CD14-positive monocyte (primary cell): ENCODE results near the gene CATSPER1. TPM values are rescaled to one million over a fixed set of nuclear protein-coding genes. Genes with fewer than 3 reads are reported as not detected.

ENCODE experiments used
- DNase-seq, 3 donors: peaks; one replicate each; pipeline ENCODE4 v3.0.0-alpha.2; 2011 to 2022
- H2AFZ ChIP-seq: 2 replicates; pipeline ENCODE4 v1.6.0; 2012; ENCODE audit warnings: mild to moderate bottlenecking, low read depth, low read length, inconsistent platforms; ENCODE audit not compliant: insufficient read depth, poor library complexity, severe bottlenecking
- H3K27ac ChIP-seq, 2 donors: 1 replicate in 1 of 2; 2 replicates in 1 of 2; pipeline ENCODE4 v1.5.1; 2012 to 2013; ENCODE audit warnings: low read length in 2 of 2, control low read depth in 1 of 2, inconsistent platforms in 1 of 2, low read depth in 1 of 2, mild to moderate bottlenecking in 1 of 2
- H3K27me3 ChIP-seq, 2 donors: one replicate each; pipeline versions ENCODE4 v1.6.0 to v1.6.1; 2011 to 2013; ENCODE audit warnings: low read length in 2 of 2; ENCODE audit not compliant: control insufficient read depth in 2 of 2, insufficient read depth in 2 of 2
- H3K36me3 ChIP-seq, 2 donors: replicated peaks in 1 of 2; 1 replicate in 1 of 2; 2 replicates in 1 of 2; pipeline versions ENCODE4 v1.5.1 to v1.6.1; 2012 to 2013; ENCODE audit warnings: low read length in 2 of 2, control low read depth in 1 of 2, inconsistent platforms in 1 of 2, mild to moderate bottlenecking in 1 of 2; ENCODE audit not compliant: insufficient read depth in 2 of 2, control insufficient read depth in 1 of 2
- H3K4me1 ChIP-seq, 2 donors: 1 replicate in 1 of 2; 2 replicates in 1 of 2; pipeline versions ENCODE4 v1.5.1 to v1.6.1; 2012 to 2013; ENCODE audit warnings: low read length in 2 of 2, control low read depth in 1 of 2, inconsistent platforms in 1 of 2, mild to moderate bottlenecking in 1 of 2, moderate library complexity in 1 of 2; ENCODE audit not compliant: insufficient read depth in 2 of 2, control insufficient read depth in 1 of 2
- H3K4me2 ChIP-seq: replicated peaks from 2 replicates; pipeline ENCODE3; 2012; ENCODE audit warnings: low read length, moderate library complexity, mild to moderate bottlenecking; ENCODE audit not compliant: poor library complexity, severe bottlenecking; ENCODE audit errors: extremely low read depth
- H3K4me3 ChIP-seq, 3 experiments: fragments of 200-600 bp in 1 of 3; sonication (generic) in 1 of 3; replicated peaks in 1 of 3; 1 replicate in 2 of 3; 2 replicates in 1 of 3; pipeline ENCODE4 v1.5.1; 2011 to 2013; ENCODE audit warnings: low read length in 3 of 3, mild to moderate bottlenecking in 3 of 3, control low read depth in 2 of 3, low read depth in 2 of 3, inconsistent platforms in 1 of 3, moderate library complexity in 1 of 3
- H3K79me2 ChIP-seq: 2 replicates; pipeline ENCODE4 v1.6.0; 2012; ENCODE audit warnings: mild to moderate bottlenecking, control low read depth, inconsistent platforms, low read length, moderate library complexity; ENCODE audit not compliant: insufficient read depth
- H3K9ac ChIP-seq: 2 replicates; pipeline ENCODE4 v1.6.0; 2017; ENCODE audit warnings: low read length, mild to moderate bottlenecking; ENCODE audit not compliant: insufficient read depth, poor library complexity, severe bottlenecking
- H3K9me3 ChIP-seq, 2 donors: replicated peaks in 1 of 2; 1 replicate in 1 of 2; 2 replicates in 1 of 2; pipeline versions ENCODE4 v1.5.1 to v1.6.1; 2012 to 2013; ENCODE audit warnings: low read length in 2 of 2, control low read depth in 1 of 2; ENCODE audit not compliant: control insufficient read depth in 1 of 2, insufficient read depth in 1 of 2
- H4K20me1 ChIP-seq: 2 replicates; pipeline ENCODE4 v1.6.0; 2012; ENCODE audit warnings: mild to moderate bottlenecking, low read length, control low read depth, moderate library complexity; ENCODE audit not compliant: insufficient read depth
- H3K27ac Mint-ChIP-seq, 7 donors: one replicate each; pipeline ENCODE4 v1.8.0; 2020; ENCODE audit warnings: mild to moderate bottlenecking in 7 of 7, mixed read lengths in 7 of 7, moderate library complexity in 6 of 7, inconsistent platforms in 2 of 7
- H3K27me3 Mint-ChIP-seq, 3 donors: one replicate each; pipeline ENCODE4 v1.8.0; 2021 to 2022; ENCODE audit warnings: low read depth in 3 of 3, mild to moderate bottlenecking in 3 of 3, mixed read lengths in 3 of 3, moderate library complexity in 3 of 3, inconsistent platforms in 1 of 3
- H3K36me3 Mint-ChIP-seq, 2 donors: one replicate each; pipeline ENCODE4 v1.8.0; 2020; ENCODE audit warnings: mixed read lengths in 2 of 2, inconsistent platforms in 1 of 2, mild to moderate bottlenecking in 1 of 2
- H3K4me1 Mint-ChIP-seq: one replicate; pipeline ENCODE4 v1.8.0; 2020; ENCODE audit warnings: mild to moderate bottlenecking, mixed read lengths
- H3K4me3 Mint-ChIP-seq, 2 donors: one replicate each; pipeline ENCODE4 v1.8.0; 2020; ENCODE audit warnings: mild to moderate bottlenecking in 2 of 2, mixed read lengths in 2 of 2, moderate library complexity in 1 of 2
- H3K9me3 Mint-ChIP-seq, 7 donors: one replicate each; pipeline ENCODE4 v1.8.0; 2020 to 2022; ENCODE audit warnings: mixed read lengths in 7 of 7, mild to moderate bottlenecking in 6 of 7, moderate library complexity in 6 of 7, inconsistent platforms in 2 of 7
- WGBS: methylation state at CpG from one replicate; pipeline ENCODE4 v1.1.5; 2013; ENCODE audit warnings: missing lambda C conversion rate; ENCODE audit not compliant: insufficient coverage; 5-methylcytosine and 5-hydroxymethylcytosine counted together
- intact Hi-C, 2 donors: fragments of 100-400 bp; cut with micrococcal nuclease; formaldehyde crosslinking; loops; one replicate each; pipeline versions ENCODE4 v1.15.0 to v1.15.1; 2023
- polyA plus RNA-seq, 3 donors: library from polyadenylated mRNA; depleted of rRNA in 1 of 3; unstranded in 2 of 3; stranded (reverse) in 1 of 3; fragments of 300-500 nt in 2 of 3; fragments of >200 nt in 1 of 3; fragmentation: Illumina TruSeq in 2 of 3; gene quantifications; 1 replicate in 2 of 3; 2 replicates in 1 of 3; pipeline ENCODE4 v1.2.3, GENCODE V29; 2012 to 2021
- TF ChIP-seq, protein P1 (sequence below): fragments of 200-600 bp; IDR thresholded peaks from one replicate; pipeline ENCODE4 v1.8.0; 2022; ENCODE audit warnings: antibody characterized with exemption, mild to moderate bottlenecking

CATSPER1 gene
- polyA plus RNA-seq, 3 donors: 15.4 to 24.1 (median 22.0) TPM

DNA sequence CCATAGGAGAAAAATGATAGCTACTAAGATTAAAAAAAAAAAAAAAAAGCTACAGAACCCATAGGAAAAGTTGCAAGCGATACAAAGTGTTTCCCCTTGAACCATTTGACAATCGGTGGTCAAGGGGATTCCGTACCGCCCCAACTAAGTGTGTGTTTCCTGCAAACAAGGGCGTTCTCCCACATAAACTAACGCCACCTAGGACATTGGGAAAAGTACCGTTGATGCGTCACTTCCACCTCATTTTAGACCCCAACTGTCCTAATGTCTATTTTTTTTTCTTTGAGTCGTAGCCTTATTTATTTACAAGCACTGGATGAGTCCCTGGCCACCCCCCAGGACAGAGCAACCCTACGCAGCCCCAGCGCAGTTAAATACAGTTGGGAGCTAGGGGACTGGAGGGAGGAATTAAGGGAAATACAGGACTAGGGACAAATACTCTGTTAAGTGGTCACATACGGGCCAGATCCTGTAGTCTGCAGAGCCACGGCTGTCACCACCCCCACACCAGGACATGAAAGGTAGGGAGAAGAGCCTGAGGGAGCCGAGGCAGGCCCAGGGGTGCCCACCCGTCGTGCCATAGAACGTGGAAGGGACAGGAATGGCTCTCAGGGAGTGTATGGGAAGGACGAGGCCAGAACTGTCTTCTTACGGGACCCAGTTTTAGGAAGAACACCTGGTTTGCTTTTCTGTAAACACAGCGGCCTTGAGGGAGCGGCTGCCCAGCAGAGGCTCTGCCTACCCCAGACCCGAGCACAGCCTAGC lies 43.3 kb downstream of the CATSPER1 start:
- Histone ChIP-seq H3K27ac (no peak overlapping the region), H3K79me2 (no peaks in the 10 kb centered on the region), H3K9ac (no peak overlapping the region), H3K36me3 (peaks cover 16 to 23% of the 10 kb centered on the region in 2 donors), H3K9me3 (no peaks in the 10 kb centered on the region), H3K4me1 (peaks cover 16 to 20% of the 10 kb centered on the region in 2 donors), H4K20me1 (no peaks in the 10 kb centered on the region), H3K27me3 (no peaks in the 10 kb centered on the region), H2AFZ (no peak overlapping the region), H3K4me3 (no peak overlapping the region), H3K4me2 (no peak overlapping the region)
- TF ChIP-seq, protein P1, sequence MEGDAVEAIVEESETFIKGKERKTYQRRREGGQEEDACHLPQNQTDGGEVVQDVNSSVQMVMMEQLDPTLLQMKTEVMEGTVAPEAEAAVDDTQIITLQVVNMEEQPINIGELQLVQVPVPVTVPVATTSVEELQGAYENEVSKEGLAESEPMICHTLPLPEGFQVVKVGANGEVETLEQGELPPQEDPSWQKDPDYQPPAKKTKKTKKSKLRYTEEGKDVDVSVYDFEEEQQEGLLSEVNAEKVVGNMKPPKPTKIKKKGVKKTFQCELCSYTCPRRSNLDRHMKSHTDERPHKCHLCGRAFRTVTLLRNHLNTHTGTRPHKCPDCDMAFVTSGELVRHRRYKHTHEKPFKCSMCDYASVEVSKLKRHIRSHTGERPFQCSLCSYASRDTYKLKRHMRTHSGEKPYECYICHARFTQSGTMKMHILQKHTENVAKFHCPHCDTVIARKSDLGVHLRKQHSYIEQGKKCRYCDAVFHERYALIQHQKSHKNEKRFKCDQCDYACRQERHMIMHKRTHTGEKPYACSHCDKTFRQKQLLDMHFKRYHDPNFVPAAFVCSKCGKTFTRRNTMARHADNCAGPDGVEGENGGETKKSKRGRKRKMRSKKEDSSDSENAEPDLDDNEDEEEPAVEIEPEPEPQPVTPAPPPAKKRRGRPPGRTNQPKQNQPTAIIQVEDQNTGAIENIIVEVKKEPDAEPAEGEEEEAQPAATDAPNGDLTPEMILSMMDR: no peak
- WGBS: 95% methylated on average over 6 of the region's 22 CpGs
- H3K36me3 Mint-ChIP-seq: peaks cover 18 to 28% of the 10 kb centered on the region in 2 donors
- DNase-seq: no peak
- no peak overlapping the region for H3K4me3 Mint-ChIP-seq
- peak overlapping the region in 1 of 7 donors; percentile 48 for H3K27ac Mint-ChIP-seq
- H3K4me1 Mint-ChIP-seq: peaks cover 8% of the 10 kb centered on the region
- intact Hi-C loops: no loop called here
- peaks cover 0 to 4% (median 0%) of the 10 kb centered on the region in 3 donors for H3K27me3 Mint-ChIP-seq
- no peaks in the 10 kb centered on the region for H3K9me3 Mint-ChIP-seq

DNA sequence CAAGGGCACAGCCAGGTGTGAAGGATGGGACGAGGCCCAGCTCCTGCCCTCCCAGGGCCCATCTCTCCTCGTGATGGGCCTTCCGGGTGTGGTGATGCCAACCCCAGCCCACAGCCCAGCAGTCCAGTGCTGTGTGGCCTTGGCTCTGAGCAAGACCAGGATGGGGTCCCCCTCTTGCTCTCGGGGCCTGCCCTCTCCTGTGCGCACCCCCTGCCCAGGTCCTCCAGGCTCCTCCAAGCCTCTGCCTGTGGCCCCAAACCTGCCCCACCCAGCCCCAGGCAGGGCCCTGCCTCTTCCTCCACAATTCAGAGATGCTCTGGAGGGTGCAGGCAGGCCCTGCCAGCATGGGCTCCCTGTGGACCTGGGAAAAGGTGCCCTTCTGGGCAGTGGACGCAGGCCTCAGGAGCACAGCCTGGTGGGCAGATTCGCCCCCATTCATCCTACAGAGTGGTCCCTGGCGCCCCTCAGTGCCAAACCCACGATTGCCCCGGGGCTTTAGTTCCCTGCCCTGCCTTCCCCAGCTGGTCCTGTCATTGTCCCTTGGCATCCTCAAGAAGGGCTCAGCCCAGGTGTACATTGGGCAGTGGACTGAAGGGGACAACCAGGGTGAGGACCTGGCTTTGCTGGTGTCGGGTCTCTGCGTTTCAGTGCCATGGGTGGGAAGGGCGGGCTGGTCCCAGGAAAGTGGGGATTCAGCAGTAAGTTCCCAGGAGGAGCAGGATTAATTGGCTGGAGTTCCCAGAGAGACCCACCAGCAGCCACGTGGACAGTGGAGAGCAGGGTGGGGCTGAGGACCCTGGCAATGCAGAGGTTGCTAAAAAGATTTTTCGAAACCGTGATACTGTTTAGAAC lies 44.1 kb downstream of the CATSPER1 start:
- peaks cover 7% of the 10 kb centered on the region for H3K4me1 Mint-ChIP-seq
- H3K9me3 Mint-ChIP-seq: no peaks in the 10 kb centered on the region
- H3K36me3 ChIP-seq: peaks cover 24 to 31% of the 10 kb centered on the region in 2 donors
- no peaks in the 10 kb centered on the region for H3K27me3 ChIP-seq
- no peak overlapping the region for H3K4me3 ChIP-seq
- H3K9me3 ChIP-seq: no peaks in the 10 kb centered on the region
- H3K36me3 Mint-ChIP-seq: peaks cover 23 to 35% of the 10 kb centered on the region in 2 donors
- H3K27ac ChIP-seq: no peak overlapping the region
- peaks cover 0 to 4% (median 0%) of the 10 kb centered on the region in 3 donors for H3K27me3 Mint-ChIP-seq
- peak overlapping the region in 1 of 7 donors; percentile 48 for H3K27ac Mint-ChIP-seq
- H2AFZ ChIP-seq: no peak overlapping the region
- DNase-seq: no peak
- no peak overlapping the region for H3K9ac ChIP-seq
- H3K4me1 ChIP-seq: peaks cover 15 to 17% of the 10 kb centered on the region in 2 donors
- H4K20me1 ChIP-seq: no peaks in the 10 kb centered on the region
- H3K4me3 Mint-ChIP-seq: no peak overlapping the region
- H3K79me2 ChIP-seq: no peaks in the 10 kb centered on the region
- WGBS: 90% methylated on average over 12 of the region's 16 CpGs
- intact Hi-C loops: no loop called here
- TF ChIP-seq, protein P1: no peak
- no peak overlapping the region for H3K4me2 ChIP-seq
